HL-60 (cell line): Measurements from ENCODE around the gene FAM204A.

ENCODE experiments used
- GABPA ChIP-seq: IDR thresholded peaks from 2 replicates; pipeline ENCODE4 v1.6.1; 2012; ENCODE audit warnings: low read depth
- POLR2AphosphoS5 ChIP-seq: IDR thresholded peaks from 2 replicates; pipeline ENCODE4 v1.6.1; 2012; ENCODE audit warnings: low read depth
- SPI1 ChIP-seq: IDR thresholded peaks from 2 replicates; pipeline ENCODE4 v1.6.1; 2012; ENCODE audit warnings: low read depth, mild to moderate bottlenecking, borderline replicate concordance
- TF ChIP-seq, protein P1 (sequence below): IDR thresholded peaks from one replicate; pipeline ENCODE4 v1.5.1; 2011; ENCODE audit warnings: low read length, control low read depth, inconsistent platforms; ENCODE audit not compliant: insufficient read depth
- TF ChIP-seq, protein P2 (sequence below): IDR thresholded peaks from 2 replicates; pipeline ENCODE4 v1.6.1; 2012; ENCODE audit warnings: low read depth; ENCODE audit not compliant: insufficient replicate concordance

DNA sequence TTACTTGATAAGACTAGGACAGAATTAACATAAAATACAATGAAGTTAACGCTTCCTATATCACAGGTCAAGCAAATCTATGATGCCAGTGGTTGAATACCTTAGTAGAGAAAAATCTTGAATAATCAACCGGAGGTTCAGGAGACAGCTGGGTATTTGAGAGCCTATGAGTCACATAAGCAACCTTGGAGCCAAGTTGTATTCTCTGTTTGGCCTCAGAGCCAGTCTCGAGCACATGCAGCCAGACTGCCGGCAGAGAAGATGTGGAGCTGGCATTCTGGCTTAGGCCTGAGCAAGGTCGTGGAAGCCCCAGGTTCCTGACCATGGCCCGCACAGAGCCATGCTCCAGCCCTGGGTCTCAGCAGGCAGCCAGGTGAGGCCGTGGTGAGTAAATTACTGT, 90.3 kb downstream of the FAM204A start:
- TF ChIP-seq, protein P1, sequence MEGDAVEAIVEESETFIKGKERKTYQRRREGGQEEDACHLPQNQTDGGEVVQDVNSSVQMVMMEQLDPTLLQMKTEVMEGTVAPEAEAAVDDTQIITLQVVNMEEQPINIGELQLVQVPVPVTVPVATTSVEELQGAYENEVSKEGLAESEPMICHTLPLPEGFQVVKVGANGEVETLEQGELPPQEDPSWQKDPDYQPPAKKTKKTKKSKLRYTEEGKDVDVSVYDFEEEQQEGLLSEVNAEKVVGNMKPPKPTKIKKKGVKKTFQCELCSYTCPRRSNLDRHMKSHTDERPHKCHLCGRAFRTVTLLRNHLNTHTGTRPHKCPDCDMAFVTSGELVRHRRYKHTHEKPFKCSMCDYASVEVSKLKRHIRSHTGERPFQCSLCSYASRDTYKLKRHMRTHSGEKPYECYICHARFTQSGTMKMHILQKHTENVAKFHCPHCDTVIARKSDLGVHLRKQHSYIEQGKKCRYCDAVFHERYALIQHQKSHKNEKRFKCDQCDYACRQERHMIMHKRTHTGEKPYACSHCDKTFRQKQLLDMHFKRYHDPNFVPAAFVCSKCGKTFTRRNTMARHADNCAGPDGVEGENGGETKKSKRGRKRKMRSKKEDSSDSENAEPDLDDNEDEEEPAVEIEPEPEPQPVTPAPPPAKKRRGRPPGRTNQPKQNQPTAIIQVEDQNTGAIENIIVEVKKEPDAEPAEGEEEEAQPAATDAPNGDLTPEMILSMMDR = no peak
- TF ChIP-seq POLR2AphosphoS5 (no peak), GABPA (no peak), SPI1 (no peak)
- TF ChIP-seq, protein P2, sequence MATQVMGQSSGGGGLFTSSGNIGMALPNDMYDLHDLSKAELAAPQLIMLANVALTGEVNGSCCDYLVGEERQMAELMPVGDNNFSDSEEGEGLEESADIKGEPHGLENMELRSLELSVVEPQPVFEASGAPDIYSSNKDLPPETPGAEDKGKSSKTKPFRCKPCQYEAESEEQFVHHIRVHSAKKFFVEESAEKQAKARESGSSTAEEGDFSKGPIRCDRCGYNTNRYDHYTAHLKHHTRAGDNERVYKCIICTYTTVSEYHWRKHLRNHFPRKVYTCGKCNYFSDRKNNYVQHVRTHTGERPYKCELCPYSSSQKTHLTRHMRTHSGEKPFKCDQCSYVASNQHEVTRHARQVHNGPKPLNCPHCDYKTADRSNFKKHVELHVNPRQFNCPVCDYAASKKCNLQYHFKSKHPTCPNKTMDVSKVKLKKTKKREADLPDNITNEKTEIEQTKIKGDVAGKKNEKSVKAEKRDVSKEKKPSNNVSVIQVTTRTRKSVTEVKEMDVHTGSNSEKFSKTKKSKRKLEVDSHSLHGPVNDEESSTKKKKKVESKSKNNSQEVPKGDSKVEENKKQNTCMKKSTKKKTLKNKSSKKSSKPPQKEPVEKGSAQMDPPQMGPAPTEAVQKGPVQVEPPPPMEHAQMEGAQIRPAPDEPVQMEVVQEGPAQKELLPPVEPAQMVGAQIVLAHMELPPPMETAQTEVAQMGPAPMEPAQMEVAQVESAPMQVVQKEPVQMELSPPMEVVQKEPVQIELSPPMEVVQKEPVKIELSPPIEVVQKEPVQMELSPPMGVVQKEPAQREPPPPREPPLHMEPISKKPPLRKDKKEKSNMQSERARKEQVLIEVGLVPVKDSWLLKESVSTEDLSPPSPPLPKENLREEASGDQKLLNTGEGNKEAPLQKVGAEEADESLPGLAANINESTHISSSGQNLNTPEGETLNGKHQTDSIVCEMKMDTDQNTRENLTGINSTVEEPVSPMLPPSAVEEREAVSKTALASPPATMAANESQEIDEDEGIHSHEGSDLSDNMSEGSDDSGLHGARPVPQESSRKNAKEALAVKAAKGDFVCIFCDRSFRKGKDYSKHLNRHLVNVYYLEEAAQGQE = no peak
